ENCODE results near the gene RPP40. TPM values are rescaled to one million over a fixed set of nuclear protein-coding genes. Genes with fewer than 3 reads are reported as not detected.

Gene RPP40
- total RNA-seq, 2 experiments from 2014 or later: 12.2 to 22.7 TPM

DNA sequence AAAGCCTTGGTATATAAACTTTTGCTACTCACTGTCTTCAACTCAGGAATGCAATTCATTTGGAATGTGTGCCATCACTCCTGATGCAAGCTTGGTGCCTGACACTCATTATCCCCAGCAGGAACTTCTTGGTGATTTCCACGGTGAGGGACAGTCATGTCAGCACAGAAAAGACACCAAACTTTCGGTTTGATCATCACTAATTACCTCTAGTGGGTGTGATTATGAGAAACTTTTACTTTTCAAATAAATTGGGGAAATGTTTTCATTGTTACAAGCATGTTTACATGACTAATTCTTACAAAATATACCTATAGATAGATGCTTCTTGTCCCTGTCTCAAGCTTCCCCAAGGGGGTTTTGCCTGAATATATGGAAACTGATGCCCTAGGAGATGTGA lies 40.9 kb downstream of the RPP40 start:
- H3K4me2 ChIP-seq (ENCODE audit: low read length): no peak overlapping the region
- no peaks in the 10 kb centered on the region for H3K9me2 ChIP-seq (ENCODE audit: insufficient read depth, low read length)
- H3K4me1 ChIP-seq (ENCODE audit: insufficient read depth, low read length, poor library complexity, severe bottlenecking): no peaks in the 10 kb centered on the region
- ChIA-PET CTCF (ENCODE audit: unreplicated experiment) (no interaction called here), POLR2A (interaction anchor here (0.7 kb wide), 1 partner anchor 135 kb away, joined by 3 read pairs; no protein-coding TSS in a partner anchor)
- TF ChIP-seq CTCF (conservative IDR thresholded peaks at IDR 0.05; ENCODE audit: low read length) (no peak), EZH2phosphoT487 (IDR thresholded peaks at IDR 0.05; ENCODE audit: borderline replicate concordance, low read depth, low read length) (no peak)
- DNase-seq (ENCODE audit: low spot score): no peak
- H3K4me3 ChIP-seq (ENCODE audit: low read depth, low read length, poor library complexity, severe bottlenecking): no peak overlapping the region
- intact Hi-C loops (cut with micrococcal nuclease; ENCODE audit: unreplicated experiment): no loop called here
- H2AFZ ChIP-seq (ENCODE audit: low read length): no peak overlapping the region
- BruUV-seq (replicated peaks): no TSS peak
- no peaks in the 10 kb centered on the region for H3K36me3 ChIP-seq (ENCODE audit: insufficient read depth, low read length)
- no peak overlapping the region for H3K27ac ChIP-seq (ENCODE audit: low read depth, low read length, poor library complexity, severe bottlenecking)
- no peaks in the 10 kb centered on the region for H3K79me2 ChIP-seq (ENCODE audit: insufficient read depth, low read depth, low read length)
- no peaks in the 10 kb centered on the region for H3K9me3 ChIP-seq (ENCODE audit: low read length)
- no peaks in the 10 kb centered on the region for H4K20me1 ChIP-seq (ENCODE audit: insufficient read depth, low read length)

DNA sequence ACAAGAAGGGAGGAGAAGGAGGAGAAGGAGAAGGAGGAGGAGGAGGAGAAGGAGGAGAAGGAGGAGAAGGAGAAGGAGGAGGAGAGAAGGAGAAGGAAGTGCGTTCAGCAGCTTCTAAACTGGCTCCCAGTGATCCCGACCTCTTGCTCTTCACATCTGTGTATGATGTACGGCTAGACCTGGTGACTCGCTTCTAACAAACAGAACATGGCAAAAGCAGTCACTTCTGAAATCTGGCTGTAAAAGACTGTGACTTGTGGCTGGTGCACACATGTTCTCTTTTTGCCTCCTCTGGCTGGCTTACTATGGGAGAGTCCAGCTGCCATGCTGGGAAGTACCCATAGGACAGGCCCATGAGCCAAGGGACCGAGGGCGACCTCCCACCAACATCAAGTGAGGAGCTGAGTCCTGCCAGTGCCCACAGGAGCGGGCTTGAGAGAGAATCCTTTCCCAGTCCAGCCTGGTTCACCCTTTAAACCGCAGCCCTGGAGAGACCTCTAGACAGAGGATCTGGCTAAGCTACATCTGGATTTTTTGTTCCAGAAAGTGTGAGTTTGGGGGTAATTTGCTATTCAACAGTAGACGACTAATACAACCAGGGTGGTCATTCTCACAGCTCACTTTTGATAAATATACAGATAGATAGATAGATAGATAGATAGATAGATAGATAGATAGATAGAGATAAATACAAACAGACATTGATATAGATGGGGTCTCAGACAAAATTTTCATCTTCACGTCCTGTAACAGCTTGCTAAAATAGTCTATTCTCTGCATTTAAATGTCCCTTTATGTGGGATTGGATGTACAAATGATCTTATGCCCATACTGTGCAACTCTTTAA lies 42.3 kb downstream of the RPP40 start:
- Histone ChIP-seq H3K4me1 (ENCODE audit: insufficient read depth, low read length, poor library complexity, severe bottlenecking) (no peaks in the 10 kb centered on the region), H4K20me1 (ENCODE audit: insufficient read depth, low read length) (no peaks in the 10 kb centered on the region), H3K4me2 (ENCODE audit: low read length) (no peak overlapping the region), H3K9me2 (ENCODE audit: insufficient read depth, low read length) (no peaks in the 10 kb centered on the region), H3K79me2 (ENCODE audit: insufficient read depth, low read depth, low read length) (no peaks in the 10 kb centered on the region), H3K27ac (ENCODE audit: low read depth, low read length, poor library complexity, severe bottlenecking) (no peak overlapping the region), H2AFZ (ENCODE audit: low read length) (no peak overlapping the region), H3K4me3 (ENCODE audit: low read depth, low read length, poor library complexity, severe bottlenecking) (no peak overlapping the region), H3K36me3 (ENCODE audit: insufficient read depth, low read length) (no peaks in the 10 kb centered on the region), H3K9me3 (ENCODE audit: low read length) (no peaks in the 10 kb centered on the region)
- DNase-seq (ENCODE audit: low spot score): no peak
- CTCF ChIA-PET (ENCODE audit: unreplicated experiment): no interaction called here
- no TSS peak for BruUV-seq (replicated peaks)
- POLR2A ChIA-PET: interaction anchor here (0.5 to 0.7 kb wide), 2 partner anchors 10 to 20 kb away, joined by 3 read pairs; no protein-coding TSS in a partner anchor
- intact Hi-C loops (cut with micrococcal nuclease; ENCODE audit: unreplicated experiment): no loop called here
- TF ChIP-seq EZH2phosphoT487 (IDR thresholded peaks at IDR 0.05; ENCODE audit: borderline replicate concordance, low read depth, low read length) (no peak), CTCF (conservative IDR thresholded peaks at IDR 0.05; ENCODE audit: low read length) (no peak)

GRCh38 chr6:4958624-4959023 lies 45.2 kb downstream of the RPP40 start:
- intact Hi-C loops (cut with micrococcal nuclease; ENCODE audit: unreplicated experiment): no loop called here
- TF ChIP-seq CTCF (conservative IDR thresholded peaks at IDR 0.05; ENCODE audit: low read length) (no peak), EZH2phosphoT487 (IDR thresholded peaks at IDR 0.05; ENCODE audit: borderline replicate concordance, low read depth, low read length) (no peak)
- Histone ChIP-seq H3K79me2 (ENCODE audit: insufficient read depth, low read depth, low read length) (no peaks in the 10 kb centered on the region), H3K4me1 (ENCODE audit: insufficient read depth, low read length, poor library complexity, severe bottlenecking) (no peaks in the 10 kb centered on the region), H3K9me2 (ENCODE audit: insufficient read depth, low read length) (no peaks in the 10 kb centered on the region), H3K4me2 (ENCODE audit: low read length) (no peak overlapping the region), H3K27ac (ENCODE audit: low read depth, low read length, poor library complexity, severe bottlenecking) (no peak overlapping the region), H4K20me1 (ENCODE audit: insufficient read depth, low read length) (no peaks in the 10 kb centered on the region), H3K36me3 (ENCODE audit: insufficient read depth, low read length) (peaks cover 9% of the 10 kb centered on the region; the same call in 1 of the 2 replicates), H2AFZ (ENCODE audit: low read length) (no peak overlapping the region), H3K9me3 (ENCODE audit: low read length) (no peaks in the 10 kb centered on the region), H3K4me3 (ENCODE audit: low read depth, low read length, poor library complexity, severe bottlenecking) (no peak overlapping the region)
- CTCF ChIA-PET (ENCODE audit: unreplicated experiment): no interaction called here
- BruUV-seq (replicated peaks): no TSS peak
- POLR2A ChIA-PET: no interaction called here
- no peak for DNase-seq (ENCODE audit: low spot score)

Data from OCI-LY7 (cell line).